SK-N-SH treated with all-trans-retinoic acid at 6 μM for 48 hours (cell line): ENCODE measurements around the gene DRC1.

Source experiments
- ATAC-seq: fragments of 200-7000 bp; cut with Tn5 transposase; 3 replicates; pipeline ENCODE4 v1.9.1; 2020; ENCODE audit warnings: mild to moderate bottlenecking, moderate library complexity
- ARNTL ChIP-seq: fragments of 450-650 bp; formaldehyde crosslinking; IDR thresholded peaks from 2 replicates; pipeline ENCODE4 v1.5.0; 2020; ENCODE audit warnings: low read depth, mild to moderate bottlenecking, moderate library complexity, borderline replicate concordance
- BACH2 ChIP-seq: fragments of 250-450 bp; sonication (Bioruptor Pico); IDR thresholded peaks from 2 replicates; pipeline ENCODE4 v1.9.0; 2021; ENCODE audit warnings: mild to moderate bottlenecking, borderline replicate concordance
- CSDC2 ChIP-seq: fragments of 250-450 bp; sonication (Bioruptor Pico); IDR thresholded peaks from 2 replicates; pipeline ENCODE4 v1.5.0; 2020; ENCODE audit warnings: mild to moderate bottlenecking, moderate library complexity
- ESRRG ChIP-seq: fragments of 250-450 bp; sonication (Bioruptor Pico); IDR thresholded peaks from 2 replicates; pipeline ENCODE4 v1.6.1; 2021; ENCODE audit warnings: mild to moderate bottlenecking
- GLIS3 ChIP-seq: fragments of 250-450 bp; sonication (Bioruptor Pico); IDR thresholded peaks from 2 replicates; pipeline ENCODE4 v1.5.0; 2020; ENCODE audit warnings: mild to moderate bottlenecking, moderate library complexity
- ISL1 ChIP-seq: fragments of 250-450 bp; sonication (Bioruptor Pico); IDR thresholded peaks from 2 replicates; pipeline ENCODE4 v2.1.2; 2022; ENCODE audit warnings: mild to moderate bottlenecking, moderate library complexity
- PPARA ChIP-seq: fragments of 250-450 bp; sonication (Bioruptor Pico); IDR thresholded peaks from 2 replicates; pipeline ENCODE4 v1.5.0; 2020; ENCODE audit warnings: mild to moderate bottlenecking, borderline replicate concordance
- RARB ChIP-seq: fragments of 250-450 bp; sonication (Bioruptor Pico); IDR thresholded peaks from 2 replicates; pipeline ENCODE4 v1.8.0; 2021; ENCODE audit warnings: mild to moderate bottlenecking, moderate library complexity
- SNAI2 ChIP-seq: fragments of 250-450 bp; sonication (Bioruptor Pico); IDR thresholded peaks from 2 replicates; pipeline ENCODE4 v1.5.0; 2020; ENCODE audit warnings: mild to moderate bottlenecking, moderate library complexity
- TCF4 ChIP-seq: fragments of 250-450 bp; sonication (Bioruptor Pico); IDR thresholded peaks from 2 replicates; pipeline ENCODE4 v1.8.0; 2021; ENCODE audit warnings: mild to moderate bottlenecking, moderate library complexity, borderline replicate concordance
- TOX ChIP-seq: fragments of 250-450 bp; sonication (Bioruptor Pico); IDR thresholded peaks from 2 replicates; pipeline ENCODE4 v1.8.0; 2021; ENCODE audit warnings: mild to moderate bottlenecking, moderate library complexity, borderline replicate concordance
- ZC3H10 ChIP-seq: fragments of 250-450 bp; sonication (Bioruptor Pico); IDR thresholded peaks from 2 replicates; pipeline ENCODE4 v1.5.1; 2021; ENCODE audit warnings: mild to moderate bottlenecking, moderate library complexity
- ZFP3 ChIP-seq: fragments of 250-450 bp; sonication (Bioruptor Pico); IDR thresholded peaks from 2 replicates; pipeline ENCODE4 v1.5.0; 2020; ENCODE audit warnings: mild to moderate bottlenecking, moderate library complexity
- ZFP30 ChIP-seq: fragments of 450-650 bp; formaldehyde crosslinking; IDR thresholded peaks from 2 replicates; pipeline ENCODE4 v1.5.0; 2022; ENCODE audit warnings: mild to moderate bottlenecking, moderate library complexity
- ZNF565 ChIP-seq: fragments of 450-650 bp; formaldehyde crosslinking; conservative IDR thresholded peaks from 2 replicates; pipeline ENCODE4 v1.5.0; 2020; ENCODE audit warnings: low read depth, mild to moderate bottlenecking, moderate library complexity
- ZNF70 ChIP-seq: fragments of 450-650 bp; formaldehyde crosslinking; IDR thresholded peaks from 2 replicates; pipeline ENCODE4 v1.5.0; 2020; ENCODE audit warnings: mild to moderate bottlenecking, moderate library complexity
- ZNF8 ChIP-seq: fragments of 450-650 bp; formaldehyde crosslinking; IDR thresholded peaks from 2 replicates; pipeline ENCODE4 v1.5.0; 2020; ENCODE audit warnings: mild to moderate bottlenecking, moderate library complexity
- TF ChIP-seq, protein P1 (sequence below): fragments of 250-450 bp; sonication (Bioruptor Pico); IDR thresholded peaks from 2 replicates; pipeline ENCODE4 v1.5.0; 2020; ENCODE audit warnings: mild to moderate bottlenecking, moderate library complexity
- TF ChIP-seq, protein P2 (sequence below): fragments of 250-450 bp; sonication (Bioruptor Pico); IDR thresholded peaks from 2 replicates; pipeline ENCODE4 v1.5.1; 2021; ENCODE audit warnings: mild to moderate bottlenecking, moderate library complexity
- TF ChIP-seq, protein P3 (sequence below): fragments of 250-450 bp; sonication (Bioruptor Pico); IDR thresholded peaks from 2 replicates; pipeline ENCODE4 v1.5.1; 2020; ENCODE audit warnings: low read depth, mild to moderate bottlenecking, moderate library complexity
- TF ChIP-seq, protein P4 (sequence below): fragments of 250-450 bp; sonication (Bioruptor Pico); IDR thresholded peaks from 2 replicates; pipeline ENCODE4 v1.8.0; 2021; ENCODE audit warnings: low read depth, mild to moderate bottlenecking, moderate library complexity, borderline replicate concordance

DRC1 gene

DNA sequence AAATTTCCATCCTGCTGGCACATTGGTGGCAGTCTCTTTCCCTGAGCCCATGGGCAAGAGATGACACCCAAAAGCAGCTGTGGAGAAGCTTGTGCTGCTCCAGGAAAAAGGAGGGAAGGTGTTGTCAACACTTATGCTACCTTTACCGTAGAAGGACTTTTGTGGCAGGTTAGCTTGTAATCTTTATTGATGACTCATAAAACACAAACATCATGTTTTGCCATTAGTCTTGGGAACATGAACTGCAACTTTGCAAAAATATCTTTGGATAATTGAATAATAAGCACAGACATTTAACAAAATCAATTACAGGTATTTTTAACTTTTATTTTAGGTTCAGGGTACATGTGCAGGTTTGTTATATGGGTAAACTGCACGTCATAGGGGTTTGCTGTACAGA is 33.4 kb downstream of the DRC1 start:
- TF ChIP-seq, protein P1, sequence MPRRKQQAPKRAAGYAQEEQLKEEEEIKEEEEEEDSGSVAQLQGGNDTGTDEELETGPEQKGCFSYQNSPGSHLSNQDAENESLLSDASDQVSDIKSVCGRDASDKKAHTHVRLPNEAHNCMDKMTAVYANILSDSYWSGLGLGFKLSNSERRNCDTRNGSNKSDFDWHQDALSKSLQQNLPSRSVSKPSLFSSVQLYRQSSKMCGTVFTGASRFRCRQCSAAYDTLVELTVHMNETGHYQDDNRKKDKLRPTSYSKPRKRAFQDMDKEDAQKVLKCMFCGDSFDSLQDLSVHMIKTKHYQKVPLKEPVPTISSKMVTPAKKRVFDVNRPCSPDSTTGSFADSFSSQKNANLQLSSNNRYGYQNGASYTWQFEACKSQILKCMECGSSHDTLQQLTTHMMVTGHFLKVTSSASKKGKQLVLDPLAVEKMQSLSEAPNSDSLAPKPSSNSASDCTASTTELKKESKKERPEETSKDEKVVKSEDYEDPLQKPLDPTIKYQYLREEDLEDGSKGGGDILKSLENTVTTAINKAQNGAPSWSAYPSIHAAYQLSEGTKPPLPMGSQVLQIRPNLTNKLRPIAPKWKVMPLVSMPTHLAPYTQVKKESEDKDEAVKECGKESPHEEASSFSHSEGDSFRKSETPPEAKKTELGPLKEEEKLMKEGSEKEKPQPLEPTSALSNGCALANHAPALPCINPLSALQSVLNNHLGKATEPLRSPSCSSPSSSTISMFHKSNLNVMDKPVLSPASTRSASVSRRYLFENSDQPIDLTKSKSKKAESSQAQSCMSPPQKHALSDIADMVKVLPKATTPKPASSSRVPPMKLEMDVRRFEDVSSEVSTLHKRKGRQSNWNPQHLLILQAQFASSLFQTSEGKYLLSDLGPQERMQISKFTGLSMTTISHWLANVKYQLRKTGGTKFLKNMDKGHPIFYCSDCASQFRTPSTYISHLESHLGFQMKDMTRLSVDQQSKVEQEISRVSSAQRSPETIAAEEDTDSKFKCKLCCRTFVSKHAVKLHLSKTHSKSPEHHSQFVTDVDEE (CRISPR knock-in tag), result no peak
- TF ChIP-seq ZNF565 (CRISPR knock-in tag), result no peak
- no peak for TF ChIP-seq GLIS3 (CRISPR knock-in tag)
- TF ChIP-seq ZFP3 (CRISPR knock-in tag), result no peak
- TF ChIP-seq BACH2 (CRISPR knock-in tag), result no peak
- TF ChIP-seq PPARA (CRISPR knock-in tag), result no peak
- no peak for TF ChIP-seq ARNTL (CRISPR knock-in tag)
- no peak for TF ChIP-seq ESRRG (CRISPR knock-in tag)
- TF ChIP-seq, protein P2, sequence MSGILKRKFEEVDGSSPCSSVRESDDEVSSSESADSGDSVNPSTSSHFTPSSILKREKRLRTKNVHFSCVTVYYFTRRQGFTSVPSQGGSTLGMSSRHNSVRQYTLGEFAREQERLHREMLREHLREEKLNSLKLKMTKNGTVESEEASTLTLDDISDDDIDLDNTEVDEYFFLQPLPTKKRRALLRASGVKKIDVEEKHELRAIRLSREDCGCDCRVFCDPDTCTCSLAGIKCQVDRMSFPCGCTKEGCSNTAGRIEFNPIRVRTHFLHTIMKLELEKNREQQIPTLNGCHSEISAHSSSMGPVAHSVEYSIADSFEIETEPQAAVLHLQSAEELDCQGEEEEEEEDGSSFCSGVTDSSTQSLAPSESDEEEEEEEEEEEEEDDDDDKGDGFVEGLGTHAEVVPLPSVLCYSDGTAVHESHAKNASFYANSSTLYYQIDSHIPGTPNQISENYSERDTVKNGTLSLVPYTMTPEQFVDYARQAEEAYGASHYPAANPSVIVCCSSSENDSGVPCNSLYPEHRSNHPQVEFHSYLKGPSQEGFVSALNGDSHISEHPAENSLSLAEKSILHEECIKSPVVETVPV (CRISPR knock-in tag), result no peak
- no peak for TF ChIP-seq TOX (CRISPR knock-in tag)
- no peak for ATAC-seq

DNA sequence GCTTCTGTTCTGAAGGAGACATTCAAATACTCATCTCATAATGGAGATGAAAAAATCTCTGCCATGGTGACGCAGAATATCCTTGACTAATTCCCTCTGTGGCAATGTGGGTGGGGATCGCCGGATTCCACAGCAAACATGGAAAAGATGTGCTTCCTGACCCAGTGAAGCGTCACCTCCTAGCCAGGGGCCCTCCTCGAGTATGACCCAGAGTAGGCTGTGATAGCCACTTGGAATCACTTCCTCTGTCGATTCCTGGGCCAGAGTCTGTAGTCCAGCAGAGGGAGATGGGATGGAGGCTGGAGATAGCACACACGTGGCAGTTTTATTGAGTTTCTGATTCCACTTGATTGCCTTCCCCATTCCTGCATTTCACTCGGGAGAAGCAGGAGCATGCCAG is 36.8 kb downstream of the DRC1 start:
- ATAC-seq, result no peak
- TF ChIP-seq ZNF8, result no peak
- TF ChIP-seq TOX (CRISPR knock-in tag), result no peak
- TF ChIP-seq, protein P3, sequence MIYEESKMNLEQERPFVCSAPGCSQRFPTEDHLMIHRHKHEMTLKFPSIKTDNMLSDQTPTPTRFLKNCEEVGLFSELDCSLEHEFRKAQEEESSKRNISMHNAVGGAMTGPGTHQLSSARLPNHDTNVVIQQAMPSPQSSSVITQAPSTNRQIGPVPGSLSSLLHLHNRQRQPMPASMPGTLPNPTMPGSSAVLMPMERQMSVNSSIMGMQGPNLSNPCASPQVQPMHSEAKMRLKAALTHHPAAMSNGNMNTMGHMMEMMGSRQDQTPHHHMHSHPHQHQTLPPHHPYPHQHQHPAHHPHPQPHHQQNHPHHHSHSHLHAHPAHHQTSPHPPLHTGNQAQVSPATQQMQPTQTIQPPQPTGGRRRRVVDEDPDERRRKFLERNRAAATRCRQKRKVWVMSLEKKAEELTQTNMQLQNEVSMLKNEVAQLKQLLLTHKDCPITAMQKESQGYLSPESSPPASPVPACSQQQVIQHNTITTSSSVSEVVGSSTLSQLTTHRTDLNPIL (CRISPR knock-in tag), result no peak
- TF ChIP-seq RARB (CRISPR knock-in tag), result no peak
- TF ChIP-seq ISL1, result no peak
- TF ChIP-seq, protein P2 (CRISPR knock-in tag), result no peak
- no peak for TF ChIP-seq TCF4
- no peak for TF ChIP-seq ZC3H10 (CRISPR knock-in tag)
- TF ChIP-seq ZNF70 (CRISPR knock-in tag), result no peak
- no peak for TF ChIP-seq ZFP3 (CRISPR knock-in tag)
- no peak for TF ChIP-seq GLIS3 (CRISPR knock-in tag)

DNA sequence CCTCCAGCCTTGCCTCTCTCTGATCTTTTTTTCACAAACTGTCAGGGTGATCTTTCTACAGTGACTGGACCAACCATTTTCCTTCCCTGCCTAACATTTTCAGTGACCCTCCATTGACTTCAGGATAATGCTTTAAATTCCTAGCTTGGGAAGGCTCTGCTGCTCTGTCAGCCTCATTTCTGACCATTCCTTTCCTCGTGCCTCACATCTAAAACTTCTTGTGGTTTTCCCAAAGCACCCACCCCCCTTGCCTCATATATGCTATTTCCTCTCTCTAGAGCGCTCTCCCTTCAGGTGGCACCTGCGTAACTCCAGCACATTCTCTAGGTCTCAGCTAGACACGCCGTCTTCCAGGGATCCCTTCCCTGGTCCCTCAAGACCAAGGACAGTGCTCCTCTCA is 37.2 kb downstream of the DRC1 start:
- TF ChIP-seq SNAI2 (CRISPR knock-in tag), result no peak
- TF ChIP-seq, protein P2 (CRISPR knock-in tag), result no peak
- TF ChIP-seq ESRRG (CRISPR knock-in tag), result no peak
- no peak for TF ChIP-seq TCF4
- TF ChIP-seq ZC3H10 (CRISPR knock-in tag), result no peak
- no peak for TF ChIP-seq ZNF70 (CRISPR knock-in tag)
- TF ChIP-seq TOX (CRISPR knock-in tag), result no peak
- no peak for TF ChIP-seq CSDC2
- no peak for TF ChIP-seq ISL1

DNA sequence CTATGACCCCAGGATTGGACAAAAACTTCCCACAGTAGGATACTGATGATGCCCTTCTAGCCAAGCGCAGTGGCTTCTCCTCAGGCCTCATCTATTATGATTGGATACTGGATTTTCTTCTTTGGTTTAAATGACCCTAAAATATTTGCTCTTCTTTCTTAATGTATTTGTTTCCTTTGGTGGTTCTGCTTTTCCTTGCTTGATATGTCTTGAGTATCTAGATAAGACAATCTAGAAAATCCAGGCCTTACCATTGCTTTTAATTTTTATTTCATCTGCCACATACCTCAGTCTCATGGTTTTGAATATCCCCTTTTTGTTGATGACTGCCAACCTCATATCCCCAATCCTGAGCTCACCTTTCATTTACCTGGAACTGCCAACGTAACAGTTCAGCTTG is 40.6 kb downstream of the DRC1 start:
- no peak for ATAC-seq
- TF ChIP-seq TOX (CRISPR knock-in tag), result no peak
- no peak for TF ChIP-seq ZFP3 (CRISPR knock-in tag)
- TF ChIP-seq, protein P4, sequence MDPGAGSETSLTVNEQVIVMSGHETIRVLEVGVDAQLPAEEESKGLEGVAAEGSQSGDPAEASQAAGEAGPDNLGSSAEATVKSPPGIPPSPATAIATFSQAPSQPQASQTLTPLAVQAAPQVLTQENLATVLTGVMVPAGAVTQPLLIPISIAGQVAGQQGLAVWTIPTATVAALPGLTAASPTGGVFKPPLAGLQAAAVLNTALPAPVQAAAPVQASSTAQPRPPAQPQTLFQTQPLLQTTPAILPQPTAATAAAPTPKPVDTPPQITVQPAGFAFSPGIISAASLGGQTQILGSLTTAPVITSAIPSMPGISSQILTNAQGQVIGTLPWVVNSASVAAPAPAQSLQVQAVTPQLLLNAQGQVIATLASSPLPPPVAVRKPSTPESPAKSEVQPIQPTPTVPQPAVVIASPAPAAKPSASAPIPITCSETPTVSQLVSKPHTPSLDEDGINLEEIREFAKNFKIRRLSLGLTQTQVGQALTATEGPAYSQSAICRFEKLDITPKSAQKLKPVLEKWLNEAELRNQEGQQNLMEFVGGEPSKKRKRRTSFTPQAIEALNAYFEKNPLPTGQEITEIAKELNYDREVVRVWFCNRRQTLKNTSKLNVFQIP (CRISPR knock-in tag), result no peak
- TF ChIP-seq PPARA (CRISPR knock-in tag), result no peak
- TF ChIP-seq RARB (CRISPR knock-in tag), result no peak
- TF ChIP-seq BACH2 (CRISPR knock-in tag), result no peak
- TF ChIP-seq ZFP30 (CRISPR knock-in tag), result no peak
- TF ChIP-seq TCF4, result no peak
- TF ChIP-seq, protein P2 (CRISPR knock-in tag), result no peak
- no peak for TF ChIP-seq ZC3H10 (CRISPR knock-in tag)
- no peak for TF ChIP-seq ZNF70 (CRISPR knock-in tag)
- no peak for TF ChIP-seq ZNF565 (CRISPR knock-in tag)
- TF ChIP-seq CSDC2, result no peak

More for the DNA sequence above, 37.2 kb downstream of the DRC1 start:
- ATAC-seq, result no peak
